Neural cell (in vitro differentiated cells): ENCODE results near the gene TBC1D5. TPM values are rescaled to one million over a fixed set of nuclear protein-coding genes. Genes with fewer than 3 reads are reported as not detected.

ENCODE experiments used
- H2AFZ ChIP-seq: fragments of 200-600, 300-800 bp; sonication (generic), shearing (Covaris generic); 2 replicates; pipeline ENCODE4 v1.6.0; 2014; ENCODE audit warnings: low read depth, mild to moderate bottlenecking, antibody characterized with exemption, low read length, moderate library complexity
- H3F3A ChIP-seq: fragments of 200-600 bp; shearing (Covaris generic); 2 replicates; pipeline ENCODE4 v1.6.1; 2016; ENCODE audit warnings: mild to moderate bottlenecking, moderate library complexity, mixed read lengths, antibody characterized with exemption, low read length; ENCODE audit not compliant: insufficient read depth, poor library complexity, severe bottlenecking
- H3K27ac ChIP-seq: fragments of 200-600, 300-800 bp; sonication (generic), shearing (Covaris generic); 2 replicates; pipeline ENCODE4 v1.5.1; 2014; ENCODE audit warnings: mild to moderate bottlenecking, low read length, moderate library complexity
- H3K27me3 ChIP-seq: fragments of 300-800, 200-600 bp; sonication (generic), shearing (Covaris generic); 2 replicates; pipeline ENCODE4 v1.6.0; 2014; ENCODE audit warnings: mild to moderate bottlenecking, low read depth, low read length, moderate library complexity; ENCODE audit not compliant: insufficient read depth
- H3K36me3 ChIP-seq: fragments of 300-800, 200-600 bp; sonication (generic), shearing (Covaris generic); 2 replicates; pipeline ENCODE4 v1.5.1; 2014; ENCODE audit warnings: mild to moderate bottlenecking, antibody characterized with exemption, low read length, moderate library complexity; ENCODE audit not compliant: insufficient read depth
- H3K4me2 ChIP-seq: fragments of 300-800, 200-600 bp; sonication (generic), shearing (Covaris generic); 2 replicates; pipeline ENCODE4 v1.6.0; 2014; ENCODE audit warnings: mild to moderate bottlenecking, low read length
- H3K4me3 ChIP-seq: fragments of 300-800, 200-600 bp; sonication (generic), shearing (Covaris generic); 2 replicates; pipeline ENCODE4 v1.5.1; 2014; ENCODE audit warnings: mild to moderate bottlenecking, low read length, moderate library complexity
- H3K79me2 ChIP-seq: fragments of 200-600 bp; shearing (Covaris generic); replicated peaks from 2 replicates; pipeline ENCODE4 v1.6.0; 2014; ENCODE audit warnings: mild to moderate bottlenecking, low read length, moderate library complexity; ENCODE audit not compliant: insufficient read depth
- H3K9ac ChIP-seq: fragments of 300-800, 200-600 bp; sonication (generic), shearing (Covaris generic); 2 replicates; pipeline ENCODE4 v1.6.1; 2016; ENCODE audit warnings: mild to moderate bottlenecking, low read length, mixed read lengths
- H3K9me2 ChIP-seq: fragments of 200-600 bp; shearing (Covaris generic); 2 replicates; pipeline ENCODE4 v1.6.1; 2016; ENCODE audit warnings: mild to moderate bottlenecking, low read length, mixed read lengths; ENCODE audit not compliant: insufficient read depth
- H3K9me3 ChIP-seq: fragments of 200-600, 300-800 bp; sonication (generic), shearing (Covaris generic); 2 replicates; pipeline ENCODE4 v1.6.1; 2016; ENCODE audit warnings: mild to moderate bottlenecking, mixed run types, low read length, moderate library complexity, mixed read lengths
- H4K20me1 ChIP-seq: fragments of 200-600 bp; shearing (Covaris generic); 2 replicates; pipeline ENCODE4 v1.6.1; 2016; ENCODE audit warnings: mild to moderate bottlenecking, mixed run types; ENCODE audit not compliant: insufficient read depth
- EP300 ChIP-seq: fragments of 450-650 bp; conservative IDR thresholded peaks from 2 replicates; pipeline ENCODE4 v1.6.1; 2014; ENCODE audit warnings: antibody characterized with exemption, mild to moderate bottlenecking, moderate library complexity; ENCODE audit not compliant: poor library complexity, severe bottlenecking
- EZH2 ChIP-seq: fragments of 200-600, 300-800 bp; shearing (Covaris generic), sonication (generic); IDR thresholded peaks from 2 replicates; pipeline ENCODE4 v1.6.1; 2014; ENCODE audit warnings: antibody characterized with exemption, low read length, borderline replicate concordance, mild to moderate bottlenecking; ENCODE audit not compliant: insufficient read depth, poor library complexity, severe bottlenecking
- MXI1 ChIP-seq: fragments of 450-650 bp; conservative IDR thresholded peaks from 2 replicates; pipeline ENCODE4 v1.6.1; 2014; ENCODE audit warnings: antibody characterized with exemption, mild to moderate bottlenecking; ENCODE audit not compliant: poor library complexity, severe bottlenecking
- POLR2AphosphoS5 ChIP-seq: IDR thresholded peaks from 2 replicates; pipeline ENCODE4 v1.6.1; 2012
- RAD21 ChIP-seq: fragments of 450-650 bp; conservative IDR thresholded peaks from 2 replicates; pipeline ENCODE4 v1.6.1; 2014; ENCODE audit warnings: antibody characterized with exemption, mild to moderate bottlenecking, moderate library complexity
- SMC3 ChIP-seq: fragments of 450-650 bp; conservative IDR thresholded peaks from 2 replicates; pipeline ENCODE4 v1.6.1; 2014; ENCODE audit warnings: antibody characterized with exemption, mild to moderate bottlenecking, moderate library complexity; ENCODE audit not compliant: poor library complexity
- TAF1 ChIP-seq: IDR thresholded peaks from 2 replicates; pipeline ENCODE4 v1.6.1; 2012; ENCODE audit warnings: low read depth
- polyA plus RNA-seq: library from polyadenylated mRNA; depleted of rRNA; stranded (reverse); fragments of >200 nt; gene quantifications from 2 replicates; pipeline ENCODE4 v1.2.3, GENCODE V29; 2014
- TF ChIP-seq, protein P1 (sequence below): fragments of 450-650 bp; IDR thresholded peaks from 2 replicates; pipeline ENCODE4 v1.5.1; 2014; ENCODE audit warnings: antibody characterized with exemption, mild to moderate bottlenecking, moderate library complexity; ENCODE audit not compliant: poor library complexity, severe bottlenecking
- TF ChIP-seq, protein P2 (sequence below): IDR thresholded peaks from 2 replicates; pipeline ENCODE4 v1.6.1; 2012; ENCODE audit warnings: borderline replicate concordance

TBC1D5 gene
- polyA plus RNA-seq, 1 donor from 2014 or later, result 28.3 TPM

DNA sequence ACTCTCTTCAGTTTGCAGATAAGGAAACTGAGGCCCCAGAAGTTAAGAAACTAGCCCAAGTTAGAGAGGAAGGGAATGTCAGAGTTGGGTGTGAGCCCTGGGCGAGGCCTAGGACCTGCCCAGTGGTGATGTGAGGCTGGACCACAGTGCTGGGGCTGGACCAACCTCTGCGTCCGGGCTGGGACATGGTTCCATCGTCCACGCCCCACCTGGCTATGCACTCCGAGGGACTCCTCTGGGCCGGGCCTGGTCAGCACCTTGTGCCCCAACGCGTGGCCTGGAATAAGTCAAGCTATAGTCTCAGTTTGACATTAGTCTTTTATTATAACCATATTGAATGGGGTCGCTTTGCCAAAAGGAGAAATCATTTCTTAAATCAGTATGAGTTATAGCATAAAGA lies 585.6 kb downstream of the TBC1D5 start:
- H4K20me1 ChIP-seq, result no peaks in the 10 kb centered on the region
- TF ChIP-seq TAF1 (no peak), SMC3 (no peak), MXI1 (no peak), POLR2AphosphoS5 (no peak), EZH2 (no peak), EP300 (no peak), RAD21 (no peak)
- TF ChIP-seq, protein P1, sequence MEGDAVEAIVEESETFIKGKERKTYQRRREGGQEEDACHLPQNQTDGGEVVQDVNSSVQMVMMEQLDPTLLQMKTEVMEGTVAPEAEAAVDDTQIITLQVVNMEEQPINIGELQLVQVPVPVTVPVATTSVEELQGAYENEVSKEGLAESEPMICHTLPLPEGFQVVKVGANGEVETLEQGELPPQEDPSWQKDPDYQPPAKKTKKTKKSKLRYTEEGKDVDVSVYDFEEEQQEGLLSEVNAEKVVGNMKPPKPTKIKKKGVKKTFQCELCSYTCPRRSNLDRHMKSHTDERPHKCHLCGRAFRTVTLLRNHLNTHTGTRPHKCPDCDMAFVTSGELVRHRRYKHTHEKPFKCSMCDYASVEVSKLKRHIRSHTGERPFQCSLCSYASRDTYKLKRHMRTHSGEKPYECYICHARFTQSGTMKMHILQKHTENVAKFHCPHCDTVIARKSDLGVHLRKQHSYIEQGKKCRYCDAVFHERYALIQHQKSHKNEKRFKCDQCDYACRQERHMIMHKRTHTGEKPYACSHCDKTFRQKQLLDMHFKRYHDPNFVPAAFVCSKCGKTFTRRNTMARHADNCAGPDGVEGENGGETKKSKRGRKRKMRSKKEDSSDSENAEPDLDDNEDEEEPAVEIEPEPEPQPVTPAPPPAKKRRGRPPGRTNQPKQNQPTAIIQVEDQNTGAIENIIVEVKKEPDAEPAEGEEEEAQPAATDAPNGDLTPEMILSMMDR, result no peak
- TF ChIP-seq, protein P2, sequence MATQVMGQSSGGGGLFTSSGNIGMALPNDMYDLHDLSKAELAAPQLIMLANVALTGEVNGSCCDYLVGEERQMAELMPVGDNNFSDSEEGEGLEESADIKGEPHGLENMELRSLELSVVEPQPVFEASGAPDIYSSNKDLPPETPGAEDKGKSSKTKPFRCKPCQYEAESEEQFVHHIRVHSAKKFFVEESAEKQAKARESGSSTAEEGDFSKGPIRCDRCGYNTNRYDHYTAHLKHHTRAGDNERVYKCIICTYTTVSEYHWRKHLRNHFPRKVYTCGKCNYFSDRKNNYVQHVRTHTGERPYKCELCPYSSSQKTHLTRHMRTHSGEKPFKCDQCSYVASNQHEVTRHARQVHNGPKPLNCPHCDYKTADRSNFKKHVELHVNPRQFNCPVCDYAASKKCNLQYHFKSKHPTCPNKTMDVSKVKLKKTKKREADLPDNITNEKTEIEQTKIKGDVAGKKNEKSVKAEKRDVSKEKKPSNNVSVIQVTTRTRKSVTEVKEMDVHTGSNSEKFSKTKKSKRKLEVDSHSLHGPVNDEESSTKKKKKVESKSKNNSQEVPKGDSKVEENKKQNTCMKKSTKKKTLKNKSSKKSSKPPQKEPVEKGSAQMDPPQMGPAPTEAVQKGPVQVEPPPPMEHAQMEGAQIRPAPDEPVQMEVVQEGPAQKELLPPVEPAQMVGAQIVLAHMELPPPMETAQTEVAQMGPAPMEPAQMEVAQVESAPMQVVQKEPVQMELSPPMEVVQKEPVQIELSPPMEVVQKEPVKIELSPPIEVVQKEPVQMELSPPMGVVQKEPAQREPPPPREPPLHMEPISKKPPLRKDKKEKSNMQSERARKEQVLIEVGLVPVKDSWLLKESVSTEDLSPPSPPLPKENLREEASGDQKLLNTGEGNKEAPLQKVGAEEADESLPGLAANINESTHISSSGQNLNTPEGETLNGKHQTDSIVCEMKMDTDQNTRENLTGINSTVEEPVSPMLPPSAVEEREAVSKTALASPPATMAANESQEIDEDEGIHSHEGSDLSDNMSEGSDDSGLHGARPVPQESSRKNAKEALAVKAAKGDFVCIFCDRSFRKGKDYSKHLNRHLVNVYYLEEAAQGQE, result no peak
- H3K9me3 ChIP-seq, result peaks cover 5% of the 10 kb centered on the region
- H3K4me2 ChIP-seq, result no peak overlapping the region
- no peaks in the 10 kb centered on the region for H3K79me2 ChIP-seq
- H3K27ac ChIP-seq, result no peak overlapping the region
- H2AFZ ChIP-seq, result no peak overlapping the region
- no peaks in the 10 kb centered on the region for H3K27me3 ChIP-seq
- H3F3A ChIP-seq, result no peaks in the 10 kb centered on the region
- no peak overlapping the region for H3K4me3 ChIP-seq
- H3K36me3 ChIP-seq, result no peaks in the 10 kb centered on the region
- H3K9me2 ChIP-seq, result no peaks in the 10 kb centered on the region
- no peak overlapping the region for H3K9ac ChIP-seq

DNA sequence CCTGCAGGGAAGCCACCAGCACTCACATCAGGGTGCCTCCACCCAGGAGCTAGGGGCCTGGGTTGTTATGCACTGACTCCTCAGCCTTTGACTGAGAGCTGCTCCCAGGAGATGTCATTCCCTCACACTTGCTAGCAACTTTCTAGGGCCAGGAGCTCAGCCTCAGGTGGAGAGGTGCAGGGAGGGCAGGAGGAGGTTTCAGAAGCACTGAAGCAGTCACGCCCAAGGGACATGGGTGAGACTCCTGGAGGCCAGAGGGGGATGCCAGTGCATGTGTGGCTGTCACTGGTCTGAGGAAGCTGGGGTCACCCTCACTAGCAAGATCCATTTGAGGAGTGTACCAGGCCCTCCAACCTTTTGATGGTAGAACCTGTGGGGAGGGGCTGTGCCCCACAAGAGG lies 586.5 kb downstream of the TBC1D5 start:
- Histone ChIP-seq H3K79me2 (no peaks in the 10 kb centered on the region), H3K4me3 (no peak overlapping the region), H4K20me1 (no peaks in the 10 kb centered on the region), H3F3A (no peaks in the 10 kb centered on the region), H3K9ac (no peak overlapping the region), H3K27me3 (no peaks in the 10 kb centered on the region), H3K36me3 (no peaks in the 10 kb centered on the region), H3K4me2 (no peak overlapping the region), H3K9me3 (peaks cover 5% of the 10 kb centered on the region), H3K9me2 (no peaks in the 10 kb centered on the region), H2AFZ (no peak overlapping the region), H3K27ac (no peak overlapping the region)
- no peak for TF ChIP-seq EP300
- TF ChIP-seq, protein P2, result no peak
- TF ChIP-seq SMC3, result no peak
- TF ChIP-seq EZH2, result no peak
- no peak for TF ChIP-seq RAD21
- TF ChIP-seq TAF1, result no peak
- no peak for TF ChIP-seq MXI1
- TF ChIP-seq, protein P1, result no peak
- TF ChIP-seq POLR2AphosphoS5, result no peak
